GM19238 (cell line): ENCODE results near the gene SEPTIN1.

Source experiments
- DNase-seq: peaks from one replicate; pipeline ENCODE4 v3.0.0; 2011; ENCODE audit warnings: low spot score; ENCODE audit not compliant: insufficient read length

SEPTIN1 gene

GRCh38 chr16:30382111-30382881 lies at the start of gene SEPTIN1:
TSS of gene SEPTIN1 (minus strand) at chr16:30382561. CDS start at chr16:30382542, 19 bp downstream.
- peak; percentile 75 for DNase-seq

- DNase-seq = no peak
Observed at GRCh38 chr16:30430428-30430970, 48.1 kb upstream of the SEPTIN1 start.

GRCh38 chr16:30429678-30430427 lies 47.5 kb upstream of the SEPTIN1 start, which contains the start of gene DCTPP1:
TSS of gene DCTPP1 (minus strand) at chr16:30430030. CDS start at chr16:30429980, 50 bp downstream.
- DNase-seq = peak; percentile 91

- no peak for DNase-seq
Observed at GRCh38 chr16:30429418-30429677, 47.0 kb upstream of the SEPTIN1 start.

GRCh38 chr16:30428055-30428454 lies 45.7 kb upstream of the SEPTIN1 start:
- no peak for DNase-seq

GRCh38 chr16:30421010-30421409 lies 38.6 kb upstream of the SEPTIN1 start:
- DNase-seq = no peak

GRCh38 chr16:30418350-30419181 lies 36.2 kb upstream of the SEPTIN1 start:
- DNase-seq = no peak

- DNase-seq = peak; percentile 87
Observed at GRCh38 chr16:30417529-30418349, 35.4 kb upstream of the SEPTIN1 start.

GRCh38 chr16:30416624-30417528 lies 34.5 kb upstream of the SEPTIN1 start:
- DNase-seq = no peak

- no peak for DNase-seq
Observed at GRCh38 chr16:30416047-30416603, 33.8 kb upstream of the SEPTIN1 start.

GRCh38 chr16:30414159-30414558 lies 31.8 kb upstream of the SEPTIN1 start:
- no peak for DNase-seq

GRCh38 chr16:30413112-30413806 lies 30.9 kb upstream of the SEPTIN1 start:
- no peak for DNase-seq

GRCh38 chr16:30409125-30410060 lies 27.0 kb upstream of the SEPTIN1 start:
- DNase-seq = peak; percentile 88

- DNase-seq = no peak
Observed at GRCh38 chr16:30407804-30408534, 25.6 kb upstream of the SEPTIN1 start.

GRCh38 chr16:30407102-30407803 lies 24.9 kb upstream of the SEPTIN1 start, which contains the start of gene ZNF771:
TSS of gene ZNF771 (plus strand) at chr16:30407606. CDS start at chr16:30408054, 448 bp downstream.
- peak; percentile 85 for DNase-seq

- DNase-seq = no peak
Observed at GRCh38 chr16:30406795-30407101, 24.4 kb upstream of the SEPTIN1 start.
